K562 (cell line): ENCODE results near the gene CTTNBP2NL. TPM values are rescaled to one million over a fixed set of nuclear protein-coding genes. Genes with fewer than 3 reads are reported as not detected.

Source experiments
- ATAC-seq: fragments of 200-7000 bp; cut with Tn5 transposase; 3 replicates; pipeline ENCODE4 v1.9.1; 2020; ENCODE audit warnings: moderate library complexity
- BruUV-seq: library from RNA; stranded (reverse); fragments of 400-500 nt; replicated peaks from 2 replicates; lab custom pipeline; 2021; lab: Mats Ljungman, UMichigan
- CTCF ChIA-PET: fragments of 300-600 bp; formaldehyde crosslinking; extraction: SDS; loops from one replicate; lab custom pipeline; 2021; ENCODE audit warnings: low intra/inter-chr PET ratio; lab: Yijun Ruan, JAX
- POLR2A ChIA-PET: fragments of 300-600, 350-650 bp; sonication (Branson Sonifier 250); formaldehyde crosslinking; extraction: SDS; loops from one replicate; lab custom pipeline; 2021; ENCODE audit warnings: antibody characterized with exemption, inconsistent platforms; lab: Yijun Ruan, JAX
- DNase-seq, 4 experiments: peaks; one replicate each; pipeline versions ENCODE4 v3.0.0 to v3.0.0-alpha.2; 2011 to 2018; ENCODE audit warnings: low spot score in 3 of 4, mixed read lengths in 3 of 4; ENCODE audit errors: extremely low read depth in 1 of 4
- FAIRE-seq: peaks from 2 replicates; lab custom pipeline; 2011; peaks lifted over from hg19 to GRCh38; lab: Jason Lieb, UNC
- H2AFZ ChIP-seq: 2 replicates; pipeline ENCODE4 v1.6.0; 2011; ENCODE audit warnings: low read depth, low read length, control low read depth, inconsistent platforms
- H3K27ac ChIP-seq: fragments of 200-600 bp; 3 replicates; pipeline ENCODE4 v1.8.0; 2011; ENCODE audit warnings: low read depth, mild to moderate bottlenecking, control low read depth, inconsistent platforms, low read length, moderate library complexity, mixed read lengths; ENCODE audit errors: extremely low read depth
- H3K27me3 ChIP-seq, 2 experiments: fragments of 300-600 bp in 1 of 2; 2 replicates in 1 of 2; 3 replicates in 1 of 2; pipeline versions ENCODE4 v1.6.0 to v1.8.0; 2011; ENCODE audit warnings: inconsistent platforms in 2 of 2, low read length in 2 of 2, mild to moderate bottlenecking in 1 of 2, mixed read lengths in 1 of 2, moderate library complexity in 1 of 2; ENCODE audit not compliant: control insufficient read depth in 2 of 2, insufficient read depth in 2 of 2
- H3K36me3 ChIP-seq: fragments of 300-600 bp; 3 replicates; pipeline ENCODE4 v1.8.0; 2011; ENCODE audit warnings: mild to moderate bottlenecking, low read length, inconsistent platforms; ENCODE audit not compliant: control insufficient read depth, insufficient read depth
- H3K4me1 ChIP-seq, 2 experiments: fragments of 200-600 bp in 1 of 2; replicated peaks in 1 of 2; 2 replicates in 1 of 2; 3 replicates in 1 of 2; pipeline versions ENCODE4 v1.5.1 to v1.8.0; 2011; ENCODE audit warnings: inconsistent platforms in 2 of 2, low read length in 2 of 2, mild to moderate bottlenecking in 1 of 2, mixed read lengths in 1 of 2, moderate library complexity in 1 of 2; ENCODE audit not compliant: control insufficient read depth in 2 of 2, insufficient read depth in 2 of 2
- H3K4me2 ChIP-seq: 2 replicates; pipeline ENCODE4 v1.6.1; 2011; ENCODE audit warnings: low read length, control low read depth, inconsistent platforms, mixed read lengths; ENCODE audit not compliant: insufficient read depth
- H3K4me3 ChIP-seq: fragments of 200-600 bp; sonication (generic), shearing (Covaris generic); 2 replicates; pipeline ENCODE4 v1.5.1; 2016; ENCODE audit warnings: control low read depth, inconsistent platforms
- H3K79me2 ChIP-seq: fragments of 200-600 bp; 3 replicates; pipeline ENCODE4 v1.8.0; 2011; ENCODE audit warnings: low read length, inconsistent platforms; ENCODE audit not compliant: control insufficient read depth, insufficient read depth
- H3K9ac ChIP-seq, 2 experiments: 2 replicates each; pipeline versions ENCODE4 v1.6.0 to v1.6.1; 2011; ENCODE audit warnings: low read depth in 2 of 2, low read length in 2 of 2, control low read depth in 1 of 2, inconsistent platforms in 1 of 2, mild to moderate bottlenecking in 1 of 2, mixed read lengths in 1 of 2; ENCODE audit not compliant: insufficient read depth in 1 of 2
- H3K9me1 ChIP-seq: one replicate; pipeline ENCODE4 v1.6.0; 2011; ENCODE audit warnings: inconsistent platforms, mild to moderate bottlenecking, low read length, moderate library complexity; ENCODE audit not compliant: control insufficient read depth, insufficient read depth
- H3K9me3 ChIP-seq: replicated peaks from 2 replicates; pipeline ENCODE4 v1.5.1; 2011; ENCODE audit warnings: low read depth, low read length, inconsistent platforms; ENCODE audit not compliant: control insufficient read depth, insufficient read depth
- H4K20me1 ChIP-seq: replicated peaks from 2 replicates; pipeline ENCODE4 v1.6.1; 2011; ENCODE audit warnings: low read length, inconsistent platforms, mixed read lengths; ENCODE audit not compliant: control insufficient read depth, insufficient read depth
- BCOR ChIP-seq: fragments of 450-650 bp; IDR thresholded peaks from 2 replicates; pipeline ENCODE4 v1.6.1; 2016
- CHD2 ChIP-seq: IDR thresholded peaks from 2 replicates; pipeline ENCODE4 v1.6.1; 2011; ENCODE audit warnings: low read depth, low read length
- GATAD2A ChIP-seq: fragments of 450-650 bp; IDR thresholded peaks from 2 replicates; pipeline ENCODE4 v1.6.1; 2017
- GATAD2B ChIP-seq: fragments of 450-650 bp; IDR thresholded peaks from 2 replicates; pipeline ENCODE4 v1.6.1; 2017; ENCODE audit warnings: mild to moderate bottlenecking, borderline replicate concordance
- JUN ChIP-seq, 2 experiments: sonication (generic) in 1 of 2; formaldehyde crosslinking in 1 of 2; IDR thresholded peaks; 2 replicates each; pipeline versions ENCODE4 v1.6.1 to v1.8.0; 2012 to 2022; ENCODE audit warnings: borderline replicate concordance in 2 of 2, mild to moderate bottlenecking in 2 of 2, improper control_type of control experiment in 1 of 2, low read depth in 1 of 2, low read length in 1 of 2, missing genetic modification reagents in 1 of 2
- KAT2B ChIP-seq: IDR thresholded peaks from one replicate; pipeline ENCODE4 v1.6.1; 2012; ENCODE audit warnings: low read depth, mild to moderate bottlenecking, control low read depth, inconsistent platforms, low read length, moderate library complexity
- MLX ChIP-seq, 2 experiments: fragments of 450-650 bp in 1 of 2; sonication (generic) in 1 of 2; formaldehyde crosslinking; conservative IDR thresholded peaks; 2 replicates each; pipeline versions ENCODE4 v1.4.0 to v1.8.1; 2020 to 2022; ENCODE audit warnings: mild to moderate bottlenecking in 1 of 2, missing genetic modification reagents in 1 of 2
- PML ChIP-seq: IDR thresholded peaks from 2 replicates; pipeline ENCODE4 v1.6.1; 2012; ENCODE audit warnings: low read length, inconsistent platforms
- POLR2AphosphoS5 ChIP-seq: IDR thresholded peaks from 2 replicates; pipeline ENCODE4 v1.6.1; 2011; ENCODE audit warnings: mild to moderate bottlenecking, low read depth, low read length, moderate library complexity; ENCODE audit not compliant: control insufficient read depth, insufficient read depth
- RBM25 ChIP-seq: fragments of 200-400 bp; formaldehyde crosslinking; IDR thresholded peaks from 2 replicates; pipeline ENCODE4 v1.6.1; 2018; ENCODE audit warnings: low read length, low read depth, moderate library complexity; ENCODE audit not compliant: severe bottlenecking
- RFX1 ChIP-seq: fragments of 450-650 bp; IDR thresholded peaks from 2 replicates; pipeline ENCODE4 v1.6.1; 2016; ENCODE audit warnings: mild to moderate bottlenecking, moderate library complexity
- SMAD4 ChIP-seq: fragments of 250-450 bp; sonication (Bioruptor Pico); conservative IDR thresholded peaks from 2 replicates; pipeline ENCODE4 v1.8.0; 2021; ENCODE audit warnings: inconsistent platforms, mild to moderate bottlenecking, moderate library complexity
- ZNF146 ChIP-seq: IDR thresholded peaks from one replicate; pipeline ENCODE4 v1.6.1; 2018; ENCODE audit warnings: missing compliant biosample characterization; ENCODE audit not compliant: unreplicated experiment
- WGBS: fragments of 100-300 bp; shearing (Covaris generic); methylation state at CpG from one replicate; pipeline ENCODE4 v1.1.6; 2016; ENCODE audit warnings: low coverage, mixed read lengths; ENCODE audit not compliant: insufficient coverage; ENCODE audit errors: missing lambda C conversion rate; 5-methylcytosine and 5-hydroxymethylcytosine counted together
- in situ Hi-C: fragments of 300-500 bp; cut with MboI; formaldehyde crosslinking; loops from 4 replicates; pipeline ENCODE4 v1.15.0; 2018; ENCODE audit warnings: inconsistent platforms, mixed read lengths
- intact Hi-C: fragments of 100-400 bp; cut with micrococcal nuclease; formaldehyde crosslinking; loops from 2 replicates; pipeline ENCODE4 v1.14.2; 2022
- polyA plus RNA-seq, 8 experiments: library from polyadenylated mRNA; depleted of rRNA in 4 of 8; stranded (reverse) in 5 of 8; unstranded in 3 of 8; fragments of >200 nt; fragmentation: Nextera tagmentation in 2 of 8; fragmentation: Illumina TruSeq in 1 of 8; extraction: Ambion mirVana in 2 of 8; extraction: Trizol in 1 of 8; gene quantifications; 2 replicates each; pipeline versions ENCODE4 v1.2.1 to v1.2.3, GENCODE V29; 2011 to 2014; ENCODE audit warnings: inconsistent platforms in 1 of 8, missing spikeins in 1 of 8
- total RNA-seq, 7 experiments: library from RNA; depleted of rRNA in 6 of 7; stranded (reverse); fragments of >200 nt in 6 of 7; fragmentation: Illumina TruSeq in 2 of 7; extraction: Trizol in 2 of 7; gene quantifications; 2 replicates each; pipeline versions ENCODE4 v1.2.1 to v1.2.3, GENCODE V29; 2011 to 2021; ENCODE audit warnings: low replicate concordance in 1 of 7
- TF ChIP-seq, protein P1 (sequence below): sonication (generic); formaldehyde crosslinking; IDR thresholded peaks from 2 replicates; pipeline ENCODE4 v1.8.0; 2023; ENCODE audit warnings: mild to moderate bottlenecking, missing genetic modification reagents
- TF ChIP-seq, protein P2 (sequence below): sonication (generic); formaldehyde crosslinking; IDR thresholded peaks from 2 replicates; pipeline ENCODE4 v1.8.1; 2023; ENCODE audit warnings: mild to moderate bottlenecking, missing genetic modification reagents, moderate library complexity

Gene CTTNBP2NL
- total and polyA plus RNA-seq, 9 of the 15 experiments (the other 6 are each of a cell fraction or from before 2014, with no cell fraction given): 0.27 to 1.4 (median 0.62) TPM

GRCh38 chr1:112436384-112437156 is 40.6 kb downstream of the CTTNBP2NL start:
- ChIA-PET CTCF (no interaction called here), POLR2A (interaction anchor here (0.6 kb wide), 2 partner anchors 736 to 843 kb away, joined by 3 read pairs; no protein-coding TSS in a partner anchor)
- no TSS peak for BruUV-seq
- no peaks in the 10 kb centered on the region for H3K9me3 ChIP-seq
- H2AFZ ChIP-seq: no peak overlapping the region
- H3K4me1 ChIP-seq: no peaks in the 10 kb centered on the region
- no peak overlapping the region for H3K27ac ChIP-seq
- no peaks in the 10 kb centered on the region for H3K79me2 ChIP-seq
- peaks cover 5 to 11% of the 10 kb centered on the region in 2 experiments; a peak in 2 of 5 replicates for H3K27me3 ChIP-seq
- intact Hi-C loops (no loop called here), in situ Hi-C loops (no loop called here)
- H4K20me1 ChIP-seq: no peaks in the 10 kb centered on the region
- FAIRE-seq (no peak), DNase-seq (no peak), ATAC-seq (no peak)
- H3K4me2 ChIP-seq: no peak overlapping the region
- H3K9me1 ChIP-seq: no peaks in the 10 kb centered on the region
- no peaks in the 10 kb centered on the region for H3K36me3 ChIP-seq
- under 1% methylated on average over 5 of the region's 5 CpGs for WGBS
- no peak overlapping the region for H3K4me3 ChIP-seq
- no peak overlapping the region for H3K9ac ChIP-seq
- no peak for TF ChIP-seq POLR2AphosphoS5
- 0 out of 2 replicates have a peak, but pooled peaks have one; percentile 10 for TF ChIP-seq BCOR
- TF ChIP-seq SMAD4 (CRISPR knock-in tag): no peak
- TF ChIP-seq RBM25: peak; percentile 53
- TF ChIP-seq, protein P1, sequence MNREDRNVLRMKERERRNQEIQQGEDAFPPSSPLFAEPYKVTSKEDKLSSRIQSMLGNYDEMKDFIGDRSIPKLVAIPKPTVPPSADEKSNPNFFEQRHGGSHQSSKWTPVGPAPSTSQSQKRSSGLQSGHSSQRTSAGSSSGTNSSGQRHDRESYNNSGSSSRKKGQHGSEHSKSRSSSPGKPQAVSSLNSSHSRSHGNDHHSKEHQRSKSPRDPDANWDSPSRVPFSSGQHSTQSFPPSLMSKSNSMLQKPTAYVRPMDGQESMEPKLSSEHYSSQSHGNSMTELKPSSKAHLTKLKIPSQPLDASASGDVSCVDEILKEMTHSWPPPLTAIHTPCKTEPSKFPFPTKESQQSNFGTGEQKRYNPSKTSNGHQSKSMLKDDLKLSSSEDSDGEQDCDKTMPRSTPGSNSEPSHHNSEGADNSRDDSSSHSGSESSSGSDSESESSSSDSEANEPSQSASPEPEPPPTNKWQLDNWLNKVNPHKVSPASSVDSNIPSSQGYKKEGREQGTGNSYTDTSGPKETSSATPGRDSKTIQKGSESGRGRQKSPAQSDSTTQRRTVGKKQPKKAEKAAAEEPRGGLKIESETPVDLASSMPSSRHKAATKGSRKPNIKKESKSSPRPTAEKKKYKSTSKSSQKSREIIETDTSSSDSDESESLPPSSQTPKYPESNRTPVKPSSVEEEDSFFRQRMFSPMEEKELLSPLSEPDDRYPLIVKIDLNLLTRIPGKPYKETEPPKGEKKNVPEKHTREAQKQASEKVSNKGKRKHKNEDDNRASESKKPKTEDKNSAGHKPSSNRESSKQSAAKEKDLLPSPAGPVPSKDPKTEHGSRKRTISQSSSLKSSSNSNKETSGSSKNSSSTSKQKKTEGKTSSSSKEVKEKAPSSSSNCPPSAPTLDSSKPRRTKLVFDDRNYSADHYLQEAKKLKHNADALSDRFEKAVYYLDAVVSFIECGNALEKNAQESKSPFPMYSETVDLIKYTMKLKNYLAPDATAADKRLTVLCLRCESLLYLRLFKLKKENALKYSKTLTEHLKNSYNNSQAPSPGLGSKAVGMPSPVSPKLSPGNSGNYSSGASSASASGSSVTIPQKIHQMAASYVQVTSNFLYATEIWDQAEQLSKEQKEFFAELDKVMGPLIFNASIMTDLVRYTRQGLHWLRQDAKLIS (CRISPR knock-in tag): no peak
- TF ChIP-seq GATAD2B: no peak
- TF ChIP-seq KAT2B: no peak
- TF ChIP-seq RFX1: no peak
- TF ChIP-seq, protein P2, sequence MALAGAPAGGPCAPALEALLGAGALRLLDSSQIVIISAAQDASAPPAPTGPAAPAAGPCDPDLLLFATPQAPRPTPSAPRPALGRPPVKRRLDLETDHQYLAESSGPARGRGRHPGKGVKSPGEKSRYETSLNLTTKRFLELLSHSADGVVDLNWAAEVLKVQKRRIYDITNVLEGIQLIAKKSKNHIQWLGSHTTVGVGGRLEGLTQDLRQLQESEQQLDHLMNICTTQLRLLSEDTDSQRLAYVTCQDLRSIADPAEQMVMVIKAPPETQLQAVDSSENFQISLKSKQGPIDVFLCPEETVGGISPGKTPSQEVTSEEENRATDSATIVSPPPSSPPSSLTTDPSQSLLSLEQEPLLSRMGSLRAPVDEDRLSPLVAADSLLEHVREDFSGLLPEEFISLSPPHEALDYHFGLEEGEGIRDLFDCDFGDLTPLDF (CRISPR knock-in tag): no peak
- no peak for TF ChIP-seq MLX (CRISPR knock-in tag; conservative IDR thresholded peaks at IDR 0.05)
- peak; percentile 89 for TF ChIP-seq ZNF146 (CRISPR knock-in tag)
- TF ChIP-seq GATAD2A: no peak
- TF ChIP-seq PML: no peak
- TF ChIP-seq CHD2: no peak
- TF ChIP-seq JUN (IDR thresholded peaks at IDR 0.05; ENCODE audit: borderline replicate concordance, low read depth, low read length): no peak
- TF ChIP-seq JUN (CRISPR knock-in tag; IDR thresholded peaks at IDR 0.05; ENCODE audit: borderline replicate concordance): no peak
